ENCODE measurements around the gene B9D1. TPM values are rescaled to one million over a fixed set of nuclear protein-coding genes. Genes with fewer than 3 reads are reported as not detected.
"Not testable (repeated sequence)": the region's sequence is repeated elsewhere in the genome, so short reads cannot be mapped to it uniquely, and the experiment has no call there.

B9D1 gene
- total RNA-seq, 1 experiment from 2014 or later = 19.0 TPM

- in situ Hi-C loops (cut with HindIII; ENCODE audit: low pct_unique_long_range_greater_than_20kb, low sequenced_read_pairs) = no loop called here
- DNase-seq (ENCODE audit: low read depth, low spot score) = no peak
These were observed 4.1 kb upstream of the B9D1 start for GRCh38 chr17:19366637-19366972.

- no peak for DNase-seq (ENCODE audit: low read depth, low spot score)
- in situ Hi-C loops (cut with HindIII; ENCODE audit: low pct_unique_long_range_greater_than_20kb, low sequenced_read_pairs) = no loop called here
These were observed 3.5 kb upstream of the B9D1 start for GRCh38 chr17:19365833-19366636.

GRCh38 chr17:19365499-19365817, 2.9 kb upstream of the B9D1 start:
- no peak for DNase-seq (ENCODE audit: low read depth, low spot score)
- in situ Hi-C loops (cut with HindIII; ENCODE audit: low pct_unique_long_range_greater_than_20kb, low sequenced_read_pairs) = no loop called here

GRCh38 chr17:19364699-19365498, 2.4 kb upstream of the B9D1 start:
- no peak for DNase-seq (ENCODE audit: low read depth, low spot score)
- in situ Hi-C loops (cut with HindIII; ENCODE audit: low pct_unique_long_range_greater_than_20kb, low sequenced_read_pairs) = no loop called here

- in situ Hi-C loops (cut with HindIII; ENCODE audit: low pct_unique_long_range_greater_than_20kb, low sequenced_read_pairs) = no loop called here
- DNase-seq (ENCODE audit: low read depth, low spot score) = no peak
These were observed 1.0 kb upstream of the B9D1 start for GRCh38 chr17:19363460-19364035.

- in situ Hi-C loops (cut with HindIII; ENCODE audit: low pct_unique_long_range_greater_than_20kb, low sequenced_read_pairs) = no loop called here
- no peak for DNase-seq (ENCODE audit: low read depth, low spot score)
These were observed 553 bp upstream of the B9D1 start for GRCh38 chr17:19363114-19363438.

GRCh38 chr17:19361944-19362276, 613 bp downstream of the B9D1 start:
- no peak for DNase-seq (ENCODE audit: low read depth, low spot score)
- in situ Hi-C loops (cut with HindIII; ENCODE audit: low pct_unique_long_range_greater_than_20kb, low sequenced_read_pairs) = no loop called here

- in situ Hi-C loops (cut with HindIII; ENCODE audit: low pct_unique_long_range_greater_than_20kb, low sequenced_read_pairs) = no loop called here
These were observed 1.2 kb downstream of the B9D1 start for GRCh38 chr17:19361326-19361725.

GRCh38 chr17:19360772-19361171, 1.8 kb downstream of the B9D1 start:
- in situ Hi-C loops (cut with HindIII; ENCODE audit: low pct_unique_long_range_greater_than_20kb, low sequenced_read_pairs) = no loop called here
- no peak for DNase-seq (ENCODE audit: low read depth, low spot score)

More at GRCh38 chr17:19361326-19361725, 1.2 kb downstream of the B9D1 start:
- no peak for DNase-seq (ENCODE audit: low read depth, low spot score)

GRCh38 chr17:19359856-19360255, 2.7 kb downstream of the B9D1 start:
- no peak for DNase-seq (ENCODE audit: low read depth, low spot score)
- in situ Hi-C loops (cut with HindIII; ENCODE audit: low pct_unique_long_range_greater_than_20kb, low sequenced_read_pairs) = no loop called here

- in situ Hi-C loops (cut with HindIII; ENCODE audit: low pct_unique_long_range_greater_than_20kb, low sequenced_read_pairs) = no loop called here
- DNase-seq (ENCODE audit: low read depth, low spot score) = no peak
These were observed 3.4 kb downstream of the B9D1 start for GRCh38 chr17:19359151-19359550.

GRCh38 chr17:19357761-19358160, 4.8 kb downstream of the B9D1 start:
- no peak for DNase-seq (ENCODE audit: low read depth, low spot score)
- in situ Hi-C loops (cut with HindIII; ENCODE audit: low pct_unique_long_range_greater_than_20kb, low sequenced_read_pairs) = no loop called here

- no peak for DNase-seq (ENCODE audit: low read depth, low spot score)
- in situ Hi-C loops (cut with HindIII; ENCODE audit: low pct_unique_long_range_greater_than_20kb, low sequenced_read_pairs) = no loop called here
These were observed 5.2 kb downstream of the B9D1 start for GRCh38 chr17:19357351-19357750.

GRCh38 chr17:19354748-19355147, 7.8 kb downstream of the B9D1 start:
- in situ Hi-C loops (cut with HindIII; ENCODE audit: low pct_unique_long_range_greater_than_20kb, low sequenced_read_pairs) = no loop called here
- DNase-seq (ENCODE audit: low read depth, low spot score) = no peak

- in situ Hi-C loops (cut with HindIII; ENCODE audit: low pct_unique_long_range_greater_than_20kb, low sequenced_read_pairs); DNase-seq (ENCODE audit: low read depth, low spot score): not testable (repeated sequence)
These were observed 9.1 kb downstream of the B9D1 start for GRCh38 chr17:19353401-19353800.

- in situ Hi-C loops (cut with HindIII; ENCODE audit: low pct_unique_long_range_greater_than_20kb, low sequenced_read_pairs) = no loop called here
- DNase-seq (ENCODE audit: low read depth, low spot score) = no peak
These were observed 13.7 kb downstream of the B9D1 start for GRCh38 chr17:19348806-19349205.

- no peak for DNase-seq (ENCODE audit: low read depth, low spot score)
- in situ Hi-C loops (cut with HindIII; ENCODE audit: low pct_unique_long_range_greater_than_20kb, low sequenced_read_pairs) = no loop called here
These were observed 14.4 kb downstream of the B9D1 start for GRCh38 chr17:19348081-19348650.

GRCh38 chr17:19347323-19348080, 15.0 kb downstream of the B9D1 start:
- in situ Hi-C loops (cut with HindIII; ENCODE audit: low pct_unique_long_range_greater_than_20kb, low sequenced_read_pairs) = no loop called here
- no peak for DNase-seq (ENCODE audit: low read depth, low spot score)

Data from SK-MEL-5 (cell line).